Effector memory CD4-positive, alpha-beta T cell (primary cell): ENCODE data around the gene ZNF581.
A peak's percentile ranks its signal among the peaks of the same experiment; 100 is the strongest.

ENCODE experiments used
- DNase-seq, 3 donors: peaks; one replicate each; pipeline ENCODE4 v3.0.0-alpha.2; 2020
- H3K27ac ChIP-seq: 2 replicates; pipeline ENCODE4 v1.7.0; 2013; ENCODE audit warnings: mild to moderate bottlenecking, low read length, moderate library complexity; ENCODE audit not compliant: insufficient read depth, poor library complexity, severe bottlenecking
- H3K27me3 ChIP-seq: replicated peaks from 2 replicates; pipeline ENCODE4 v1.7.0; 2013; ENCODE audit warnings: mild to moderate bottlenecking, low read length; ENCODE audit not compliant: insufficient read depth, control insufficient read depth, poor library complexity, severe bottlenecking
- H3K36me3 ChIP-seq: 2 replicates; pipeline ENCODE4 v1.7.0; 2013; ENCODE audit warnings: mild to moderate bottlenecking, low read length, moderate library complexity; ENCODE audit not compliant: control insufficient read depth, insufficient read depth
- H3K4me1 ChIP-seq: 2 replicates; pipeline ENCODE4 v1.7.0; 2013; ENCODE audit warnings: low read length, mild to moderate bottlenecking; ENCODE audit not compliant: control insufficient read depth, insufficient read depth, poor library complexity, severe bottlenecking
- H3K4me3 ChIP-seq: 2 replicates; pipeline ENCODE4 v1.7.0; 2013; ENCODE audit warnings: low read length, low read depth, mild to moderate bottlenecking; ENCODE audit not compliant: insufficient read depth, poor library complexity, severe bottlenecking
- H3K9me3 ChIP-seq: 2 replicates; pipeline ENCODE4 v1.7.0; 2013; ENCODE audit warnings: mild to moderate bottlenecking, low read length, moderate library complexity; ENCODE audit not compliant: control insufficient read depth

ZNF581 gene

DNA sequence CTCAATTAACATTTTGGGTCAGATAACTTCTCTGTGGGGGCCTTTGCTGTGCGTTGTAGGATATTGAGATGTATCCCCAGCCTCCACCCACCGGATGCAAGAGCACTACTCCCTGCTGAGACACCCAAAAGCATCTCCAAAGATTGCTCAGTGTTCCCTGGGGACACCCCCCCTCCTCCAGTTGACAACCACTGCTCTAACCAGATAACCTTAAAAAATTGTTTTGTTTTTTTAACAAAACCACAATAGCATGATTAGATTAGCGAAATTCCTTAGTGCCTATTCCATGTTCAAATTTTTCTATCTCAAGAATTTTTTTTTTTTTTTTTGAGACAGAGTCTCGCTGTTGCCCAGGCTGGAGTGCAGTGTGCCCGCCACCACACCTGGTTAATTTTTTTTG is 29.0 kb downstream of the ZNF581 start:
- Histone ChIP-seq H3K27ac (no peak overlapping the region), H3K9me3 (no peaks in the 10 kb centered on the region), H3K4me1 (peaks cover 20% of the 10 kb centered on the region), H3K4me3 (no peak overlapping the region), H3K36me3 (peaks cover 46% of the 10 kb centered on the region), H3K27me3 (no peaks in the 10 kb centered on the region)
- no peak for DNase-seq

DNA sequence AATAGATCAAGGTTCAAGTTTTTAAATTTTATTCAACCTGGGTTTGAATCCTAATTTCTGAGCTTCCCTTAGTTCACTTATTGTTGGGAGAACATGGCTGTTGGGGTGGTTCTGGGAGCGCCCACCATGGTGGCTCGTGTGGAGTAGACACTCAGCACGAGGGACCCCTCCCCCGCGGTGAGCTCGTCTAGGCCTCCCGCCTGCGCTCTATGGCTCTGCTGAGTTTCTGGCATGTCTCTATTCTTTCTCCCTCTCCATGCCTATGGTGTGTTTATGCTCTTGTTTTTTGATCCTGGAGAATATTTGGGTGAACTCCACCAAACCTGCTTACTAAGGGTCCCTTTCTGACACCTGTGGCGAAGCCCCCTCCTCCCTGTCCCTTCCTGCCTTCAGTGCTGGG is 30.0 kb downstream of the ZNF581 start:
- Histone ChIP-seq H3K27ac (peak overlapping the region; percentile 14), H3K4me3 (no peak overlapping the region), H3K36me3 (peaks cover 43% of the 10 kb centered on the region), H3K9me3 (no peaks in the 10 kb centered on the region), H3K27me3 (no peaks in the 10 kb centered on the region), H3K4me1 (peaks cover 24% of the 10 kb centered on the region)
- no peak for DNase-seq

- no peaks in the 10 kb centered on the region for H3K9me3 ChIP-seq
- H3K4me3 ChIP-seq, result no peak overlapping the region
- H3K36me3 ChIP-seq, result peaks cover 43% of the 10 kb centered on the region
- no peaks in the 10 kb centered on the region for H3K27me3 ChIP-seq
- peak overlapping the region; percentile 14 for H3K27ac ChIP-seq
- DNase-seq, result no peak
- peaks cover 24% of the 10 kb centered on the region for H3K4me1 ChIP-seq
These were observed 30.4 kb downstream of the ZNF581 start for GRCh38 chr19:55673889-55674288.

GRCh38 chr19:55674459-55674840 is 31.0 kb downstream of the ZNF581 start:
- peaks cover 24% of the 10 kb centered on the region for H3K4me1 ChIP-seq
- H3K36me3 ChIP-seq, result peaks cover 43% of the 10 kb centered on the region
- no peak for DNase-seq

DNA sequence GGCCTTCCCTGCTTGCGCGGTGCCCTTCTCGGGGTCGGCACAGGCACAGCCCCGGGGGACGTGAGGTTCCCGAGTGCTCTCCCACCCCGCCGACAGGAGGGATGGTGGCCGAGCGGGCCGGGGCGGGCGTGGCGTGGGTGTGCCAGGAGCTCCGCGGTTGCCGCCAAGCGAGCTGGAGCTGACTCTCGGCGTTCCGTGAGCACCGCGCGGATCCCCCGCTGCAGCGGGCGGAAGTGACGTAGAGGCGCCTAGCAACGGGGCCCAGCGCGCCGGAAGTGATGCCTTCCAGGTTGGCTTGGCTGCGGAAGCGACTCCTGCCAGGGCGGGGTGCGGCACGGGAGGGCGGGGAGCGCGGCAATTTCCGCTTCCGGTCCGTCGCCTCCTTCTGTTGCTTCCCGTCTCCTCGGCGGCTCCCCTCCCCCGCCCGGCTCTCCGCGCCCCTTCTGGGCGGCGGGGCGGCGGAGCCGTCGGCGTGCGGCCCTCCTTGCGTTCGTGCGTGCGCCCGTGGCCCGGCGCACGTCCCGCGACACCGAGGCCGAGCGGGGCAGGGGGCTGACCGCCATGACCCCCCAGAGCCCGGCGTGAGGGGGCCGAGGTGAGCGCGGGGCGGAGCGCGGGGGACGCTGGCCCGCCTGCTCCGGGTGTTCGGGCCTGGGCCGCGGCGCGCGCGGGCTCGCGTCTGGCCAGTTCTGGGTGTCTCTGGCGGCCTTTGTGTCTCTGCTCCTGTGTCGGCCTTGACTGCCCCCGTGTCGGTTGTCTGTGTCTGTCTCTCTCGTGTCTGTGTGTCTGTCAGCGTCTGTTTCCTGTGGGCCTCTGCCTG is 31.6 kb downstream of the ZNF581 start, which contains the start of gene EPN1:
TSS of gene EPN1 (plus strand) at position 386 of the 820 bp plus-strand sequence. CDS start 3,402 bp downstream, outside the sequence.
- peak; percentile 96 to 98 (median 97) for DNase-seq
- Histone ChIP-seq H3K9me3 (no peaks in the 10 kb centered on the region), H3K4me1 (peaks cover 24% of the 10 kb centered on the region), H3K36me3 (peaks cover 43% of the 10 kb centered on the region), H3K27ac (peak within 1 kb of the TSS; percentile 72), H3K27me3 (no peaks in the 10 kb centered on the region), H3K4me3 (peak within 1 kb of the TSS; percentile 48)

More at GRCh38 chr19:55674459-55674840, 31.0 kb downstream of the ZNF581 start:
- peak overlapping the region; percentile 72 for H3K27ac ChIP-seq
- H3K9me3 ChIP-seq, result no peaks in the 10 kb centered on the region
- no peaks in the 10 kb centered on the region for H3K27me3 ChIP-seq
- H3K4me3 ChIP-seq, result peak overlapping the region; percentile 48

DNA sequence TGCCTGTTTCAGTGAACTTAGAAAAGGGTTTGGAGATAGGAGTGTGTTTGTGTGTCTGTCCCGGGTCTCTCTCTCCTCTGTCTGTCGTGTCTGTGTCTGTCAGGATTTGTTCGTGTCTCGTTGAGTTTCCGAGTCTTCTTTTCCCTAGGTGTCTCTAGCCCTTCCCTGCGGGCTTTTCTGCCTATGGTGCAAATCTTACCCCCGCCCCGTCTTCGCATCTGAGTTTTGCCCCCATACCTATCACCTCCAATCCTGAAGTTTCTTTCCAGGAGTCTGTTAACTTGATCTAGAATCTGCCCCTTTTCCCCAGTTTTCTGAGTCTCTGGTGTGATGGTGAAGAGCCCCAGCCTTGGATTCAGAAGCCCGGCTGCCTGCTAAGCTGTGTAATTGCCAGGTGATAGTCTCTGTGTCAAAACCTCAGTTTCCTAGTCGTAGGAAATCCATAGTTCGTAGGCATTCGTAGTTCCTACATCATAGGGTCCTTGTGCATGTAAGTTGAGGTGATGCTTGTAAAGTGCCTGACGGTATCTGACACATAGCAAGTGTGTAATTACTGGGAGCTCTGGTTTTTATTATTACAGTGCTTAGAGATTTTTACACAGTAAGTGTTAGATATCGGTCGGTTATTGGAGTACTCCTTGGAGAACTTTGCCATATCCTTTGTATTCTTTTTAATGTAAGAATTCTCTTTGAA is 32.4 kb downstream of the ZNF581 start:
- no peaks in the 10 kb centered on the region for H3K27me3 ChIP-seq
- H3K36me3 ChIP-seq, result peaks cover 43% of the 10 kb centered on the region
- no peak for DNase-seq
- peaks cover 24% of the 10 kb centered on the region for H3K4me1 ChIP-seq
- H3K9me3 ChIP-seq, result no peaks in the 10 kb centered on the region
- H3K27ac ChIP-seq, result peak overlapping the region; percentile 72
- peak overlapping the region; percentile 48 for H3K4me3 ChIP-seq

DNA sequence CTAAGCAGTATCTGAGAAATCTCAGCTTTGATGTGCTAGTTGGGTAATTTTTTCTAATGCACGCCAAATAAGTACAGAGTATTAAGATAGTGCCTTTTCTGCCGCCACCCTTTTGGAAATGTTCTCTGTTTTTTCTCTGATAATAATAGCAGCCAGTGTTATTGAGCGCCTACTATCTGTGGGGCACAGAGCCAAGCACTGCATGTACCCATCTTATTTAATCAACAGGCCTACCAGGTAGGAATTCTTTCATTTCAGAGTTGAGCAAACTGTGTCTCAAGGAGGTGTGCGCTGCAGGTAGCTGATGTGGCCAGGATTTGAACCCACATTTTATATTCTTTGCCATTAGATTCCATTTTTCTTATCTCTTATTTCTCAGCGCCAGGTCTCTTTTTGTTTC is 32.9 kb downstream of the ZNF581 start:
- Histone ChIP-seq H3K27ac (no peak overlapping the region), H3K27me3 (no peaks in the 10 kb centered on the region), H3K4me3 (peak overlapping the region; percentile 13), H3K9me3 (no peaks in the 10 kb centered on the region), H3K36me3 (peaks cover 42% of the 10 kb centered on the region), H3K4me1 (peaks cover 24% of the 10 kb centered on the region)
- DNase-seq, result no peak

GRCh38 chr19:55676889-55677505 is 33.5 kb downstream of the ZNF581 start:
- Histone ChIP-seq H3K27me3 (no peaks in the 10 kb centered on the region), H3K36me3 (peaks cover 42% of the 10 kb centered on the region), H3K9me3 (no peaks in the 10 kb centered on the region), H3K27ac (no peak overlapping the region), H3K4me1 (peaks cover 24% of the 10 kb centered on the region), H3K4me3 (no peak overlapping the region)
- no peak for DNase-seq

DNA sequence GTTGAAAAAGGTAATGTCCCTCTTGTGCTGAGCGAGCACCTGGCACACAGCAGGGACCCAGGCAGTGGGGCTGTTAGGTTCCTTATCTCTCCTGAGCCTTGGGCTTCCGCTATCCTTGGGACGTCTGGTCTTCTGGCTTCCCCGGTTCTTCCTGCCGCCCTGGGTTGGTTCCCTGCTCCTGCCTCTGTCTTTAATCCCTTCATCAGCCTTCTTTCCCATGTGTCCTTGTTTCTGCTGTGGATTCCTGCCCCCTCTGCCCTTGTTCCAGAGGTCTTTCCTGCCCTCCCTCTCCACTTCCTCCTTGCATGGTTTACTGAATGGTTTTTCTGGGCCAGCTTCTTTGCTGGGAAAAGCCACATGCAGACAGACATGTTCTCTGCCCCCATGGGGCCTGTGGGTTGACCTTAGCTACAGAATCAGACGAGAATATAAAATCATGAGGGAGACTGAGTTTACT is 34.2 kb downstream of the ZNF581 start:
- H3K9me3 ChIP-seq, result no peaks in the 10 kb centered on the region
- no peak for DNase-seq
- H3K4me3 ChIP-seq, result no peak overlapping the region
- no peaks in the 10 kb centered on the region for H3K27me3 ChIP-seq
- no peak overlapping the region for H3K27ac ChIP-seq
- peaks cover 24% of the 10 kb centered on the region for H3K4me1 ChIP-seq
- H3K36me3 ChIP-seq, result peaks cover 42% of the 10 kb centered on the region
